NCI-H748 treated with DMSO at 0.1 percent for 48 hours (cell line): ENCODE data around the gene MSH3.

ENCODE experiments used
- DNase-seq: peaks from one replicate; lab custom pipeline; 2025; lab: John Stamatoyannopoulos, UW

The MSH3 gene

DNA sequence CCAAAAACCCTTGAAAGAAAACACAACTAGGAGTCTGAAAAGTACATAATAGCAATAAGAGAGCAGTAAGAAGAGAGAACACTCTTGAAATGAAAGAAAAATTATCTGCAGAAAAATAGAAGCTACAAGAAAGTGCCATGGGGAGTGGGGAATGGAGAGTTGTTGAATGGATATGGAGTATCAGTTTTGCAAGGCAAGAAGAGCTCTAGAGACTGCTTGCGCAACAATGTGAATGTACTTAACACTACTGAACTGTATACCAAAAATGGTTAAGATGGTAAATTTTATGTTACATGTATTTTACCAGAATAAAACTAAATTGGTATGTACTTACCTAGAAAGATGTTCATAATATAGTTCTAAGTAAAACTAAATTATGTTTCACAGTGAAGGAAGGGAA is 251.0 kb downstream of the MSH3 start:
- DNase-seq, result no peak

DNA sequence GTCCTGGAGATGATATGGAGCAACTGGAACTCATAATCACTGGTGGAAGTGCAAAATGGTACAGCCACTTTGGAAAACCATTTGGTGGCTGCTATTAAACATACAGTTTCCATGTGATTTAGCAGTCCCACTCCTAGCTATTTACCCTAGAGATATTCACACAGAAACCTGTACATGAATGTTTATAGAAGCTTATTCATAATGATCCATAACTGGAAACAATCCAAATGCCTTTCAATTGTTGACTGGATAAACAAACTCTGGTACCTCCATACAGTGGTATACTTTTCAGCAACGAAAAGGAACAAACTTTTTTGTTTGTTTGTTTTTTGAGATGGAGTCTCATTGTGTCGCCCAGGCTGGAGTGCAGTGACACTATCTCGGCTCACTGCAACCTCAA is 258.0 kb downstream of the MSH3 start:
- no peak for DNase-seq

DNA sequence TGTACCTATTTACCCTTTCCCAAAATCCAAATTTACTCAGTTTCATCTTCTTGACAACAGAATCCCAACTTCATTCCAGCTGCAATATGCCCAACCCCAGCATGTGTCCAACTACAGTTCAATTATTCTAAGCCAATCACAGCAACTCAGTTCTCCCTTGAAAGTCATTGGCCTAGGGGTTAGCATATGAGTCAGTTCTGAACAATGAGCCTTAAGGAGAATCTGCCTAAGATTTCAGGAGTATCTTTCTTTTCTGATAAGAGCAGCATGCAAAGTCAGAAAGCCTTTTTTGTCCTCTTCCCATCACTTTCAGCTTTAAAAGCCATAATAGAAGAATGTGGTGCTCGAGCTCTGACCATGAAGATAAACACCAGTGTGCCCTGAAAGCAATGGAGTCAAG is 261.3 kb downstream of the MSH3 start:
- DNase-seq, result no peak

- no peak for DNase-seq
Measured at GRCh38 chr5:80916676-80917075, 262.2 kb downstream of the MSH3 start.

DNA sequence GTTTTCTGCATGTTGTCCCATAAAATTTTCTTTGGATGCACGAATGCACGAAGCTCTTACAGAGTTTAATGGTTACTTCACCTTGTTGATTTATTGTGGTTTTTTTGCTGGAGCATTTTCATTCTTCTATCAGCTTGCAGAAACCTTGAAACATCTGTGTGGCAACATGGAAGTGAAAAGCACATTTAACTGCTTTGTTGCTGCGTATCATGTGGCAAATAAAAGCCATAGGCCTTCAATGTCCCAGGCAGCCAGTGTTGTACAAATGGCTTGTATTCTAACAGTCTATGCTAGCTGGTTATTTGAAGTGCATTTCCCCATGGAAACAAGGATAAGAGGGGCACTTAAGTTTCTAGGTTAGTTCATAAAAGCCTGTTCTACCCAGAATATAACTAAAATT is 263.2 kb downstream of the MSH3 start:
- no peak for DNase-seq

DNA sequence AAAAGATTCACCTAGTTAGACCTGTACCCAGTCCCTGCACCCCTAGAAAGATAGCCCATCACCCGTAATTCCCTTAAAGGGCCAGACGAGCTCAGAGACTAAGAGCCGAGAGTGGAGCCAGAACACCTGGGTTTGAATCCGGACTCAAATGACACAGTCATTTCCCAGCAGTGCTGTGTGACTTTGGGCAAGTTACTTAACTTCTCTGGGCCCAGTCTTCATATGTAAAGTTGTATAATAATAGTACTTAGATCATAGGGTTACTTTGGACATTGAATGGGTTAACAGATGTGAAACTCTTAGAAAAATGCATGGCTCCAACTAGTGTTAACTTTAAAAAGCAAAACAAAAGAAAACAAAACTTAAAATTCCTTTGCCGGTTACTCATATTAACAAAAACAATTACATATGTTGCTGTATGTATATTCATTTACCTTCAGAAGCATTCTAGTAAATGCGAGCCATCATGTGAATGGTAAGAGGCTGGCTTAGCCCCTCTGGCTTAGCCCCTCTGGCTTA is 265.3 kb downstream of the MSH3 start:
- DNase-seq, result no peak

- no peak for DNase-seq
Measured at GRCh38 chr5:80920333-80920732, 265.9 kb downstream of the MSH3 start.

- DNase-seq, result no peak
Measured at GRCh38 chr5:80921026-80921425, 266.6 kb downstream of the MSH3 start.

DNA sequence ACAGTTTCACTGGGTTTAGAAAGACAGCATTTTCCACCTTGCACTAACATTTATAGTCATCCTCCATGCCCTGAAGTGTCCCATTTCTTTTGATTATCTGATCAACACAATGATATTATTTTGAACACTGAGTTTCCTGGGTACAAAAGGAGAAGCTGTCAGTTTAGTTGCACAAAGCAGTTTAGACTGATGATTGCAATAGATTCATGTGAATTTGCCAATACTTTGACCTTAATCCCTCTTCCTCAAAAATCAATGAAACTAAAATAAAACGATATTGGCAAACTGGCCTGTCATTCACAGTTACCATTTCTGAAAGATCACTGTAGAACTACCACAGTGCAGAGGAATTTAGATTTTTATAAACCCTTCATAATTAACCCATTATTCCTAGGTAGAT is 271.5 kb downstream of the MSH3 start:
- no peak for DNase-seq
